Stimulated activated CD8-positive, alpha-beta memory T cell treated with anti-CD3 and anti-CD28 coated beads, Interleukin-7, amount 100 ng/mL, for 1 hour (primary cell): ENCODE data around the gene PRKAR2B.

Source experiments
- DNase-seq, 2 donors: peaks; one replicate each; pipeline ENCODE4 v3.0.0-alpha.2; 2020; ENCODE audit warnings: low read depth in 2 of 2

Gene PRKAR2B

DNA sequence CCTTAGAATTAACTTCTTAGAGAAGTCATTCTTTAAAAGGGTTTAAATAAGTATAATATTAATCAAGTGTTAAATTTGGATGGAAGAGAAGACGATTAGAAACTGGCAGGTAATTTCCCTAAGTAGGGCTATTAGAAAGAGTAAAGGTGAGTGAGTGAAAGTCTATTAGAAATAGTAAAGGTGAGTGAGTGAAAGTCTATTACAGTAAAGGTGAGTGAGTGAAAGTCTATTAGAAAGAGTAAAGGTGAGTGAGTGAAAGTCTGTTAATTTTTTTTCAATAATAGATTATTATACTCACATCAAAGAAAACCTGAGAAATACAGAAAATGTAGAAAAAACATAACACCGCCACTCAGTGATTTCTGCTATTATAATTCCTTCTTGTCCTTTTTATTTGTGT lies 113.5 kb downstream of the PRKAR2B start:
- DNase-seq: no peak

DNA sequence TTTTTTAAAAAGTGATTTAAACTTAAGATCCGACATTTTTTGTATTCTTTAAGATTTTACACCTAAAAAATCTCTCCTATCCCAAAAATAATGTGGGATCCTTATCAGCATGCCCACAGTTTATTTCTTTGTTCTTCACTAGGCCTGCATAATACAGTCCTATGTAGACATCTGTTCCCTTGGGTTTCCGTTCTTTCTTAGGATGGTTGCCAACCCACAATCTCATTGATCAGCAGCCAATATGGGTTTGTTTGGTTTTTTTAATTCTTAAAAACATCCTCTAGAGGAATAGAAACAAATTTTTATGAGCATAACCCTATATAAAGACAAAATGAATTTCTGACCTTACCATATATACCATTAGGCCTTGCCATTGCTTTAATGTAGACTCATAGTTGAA lies 115.9 kb downstream of the PRKAR2B start:
- no peak for DNase-seq

DNA sequence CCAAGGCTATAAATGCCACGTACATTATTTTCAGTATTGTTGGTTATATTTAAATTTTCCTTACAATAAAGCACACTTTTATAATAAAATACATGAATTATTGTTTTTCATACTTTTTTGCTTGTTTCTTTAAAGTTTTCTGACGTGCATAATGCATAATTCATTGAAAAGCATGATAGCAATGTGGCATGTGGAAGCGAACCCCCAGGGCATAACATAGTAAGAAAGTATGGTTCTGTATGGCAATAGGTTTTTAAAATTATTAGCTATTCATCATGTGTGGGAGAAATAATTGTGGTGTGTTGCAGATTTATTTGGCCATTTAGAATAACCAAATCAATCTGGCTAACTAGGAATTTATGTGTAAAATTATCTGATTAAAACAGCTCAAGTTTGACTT lies 116.9 kb downstream of the PRKAR2B start:
- no peak for DNase-seq

DNA sequence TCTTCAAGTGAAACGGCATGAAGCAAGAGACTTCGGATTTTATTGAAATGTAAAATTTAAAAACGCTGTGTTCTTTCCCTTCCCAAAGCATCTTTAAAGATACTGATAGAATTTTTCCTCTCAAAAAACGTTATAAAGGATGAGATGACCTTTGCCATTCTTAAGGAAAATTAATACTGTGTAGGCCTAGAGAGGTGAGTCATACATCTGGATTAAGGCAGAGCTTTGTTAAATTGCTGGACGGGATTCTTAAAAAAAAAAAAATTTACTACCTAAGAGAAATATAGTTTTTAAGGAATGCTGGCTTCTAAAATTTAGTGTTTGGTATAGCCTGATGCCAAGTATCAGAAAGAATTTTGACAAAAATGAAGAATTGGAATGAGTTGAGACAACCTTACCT lies 118.0 kb downstream of the PRKAR2B start:
- no peak for DNase-seq

DNA sequence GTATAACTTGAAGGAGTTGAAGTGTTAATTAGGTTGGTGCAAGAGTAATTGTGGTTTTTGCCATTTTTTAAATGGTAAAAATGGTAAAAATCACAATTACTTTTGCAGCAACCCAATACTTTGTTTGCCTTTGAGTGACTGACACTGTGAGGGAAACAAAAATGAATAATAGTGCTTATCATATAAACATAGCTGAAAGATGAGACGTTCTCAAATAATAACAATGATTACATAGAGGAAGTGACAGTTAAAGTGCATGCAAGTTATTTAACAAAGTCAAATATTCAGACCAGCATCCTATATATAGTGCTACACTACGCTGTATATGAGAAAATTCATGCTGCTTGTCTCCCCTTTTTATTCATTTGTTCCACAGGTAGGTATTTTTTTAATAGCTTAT lies 119.6 kb downstream of the PRKAR2B start:
- DNase-seq: no peak

DNA sequence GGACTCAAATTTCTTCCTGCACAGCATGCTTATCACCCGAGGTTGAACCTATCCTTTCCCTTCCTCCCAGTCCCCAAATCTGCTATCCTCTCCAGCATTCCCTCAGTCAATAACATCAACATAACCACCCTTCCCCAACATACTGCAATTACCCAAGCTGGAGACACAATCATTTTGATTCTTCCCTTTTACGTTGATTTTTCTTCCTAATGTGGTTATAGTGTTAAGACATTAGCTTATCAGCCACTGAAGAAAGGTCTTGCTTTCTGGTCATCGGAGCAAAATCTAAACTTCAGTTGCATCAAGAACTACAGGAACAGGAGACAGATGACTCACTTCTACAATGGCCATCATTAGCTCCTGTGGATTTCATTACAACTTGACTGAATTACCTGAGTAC lies 120.8 kb downstream of the PRKAR2B start:
- DNase-seq: no peak

DNA sequence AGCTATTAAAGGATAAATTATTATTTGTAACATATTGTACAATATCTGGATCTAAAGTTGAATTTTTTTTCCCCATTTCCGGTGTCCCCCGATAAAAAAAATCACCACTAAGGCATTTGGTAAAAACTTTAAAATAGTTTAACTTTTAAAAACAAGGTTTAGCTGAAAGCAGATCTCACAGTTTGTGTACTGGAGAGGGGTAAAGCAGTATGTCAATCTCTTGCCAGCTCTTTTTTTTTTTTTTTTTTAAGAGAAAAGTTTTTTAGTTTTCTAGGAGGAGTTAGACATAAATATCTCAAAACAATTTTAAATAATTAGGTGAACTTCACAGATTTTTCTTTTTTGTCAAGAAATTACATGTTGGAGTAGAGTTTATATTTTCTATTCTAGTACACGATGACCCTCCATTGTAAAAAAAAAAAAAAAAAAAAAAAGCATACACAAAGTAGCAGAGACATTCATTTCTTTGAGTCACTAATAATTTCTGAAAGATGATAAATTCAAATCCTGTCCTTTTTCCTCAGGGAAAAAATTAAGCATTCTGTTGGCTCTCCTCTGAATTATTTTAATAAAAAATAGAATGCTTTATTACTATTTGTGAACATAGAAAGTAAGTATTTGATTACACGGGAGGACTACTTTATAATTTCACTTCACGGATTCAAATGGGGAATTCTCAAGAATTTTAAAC lies 122.4 kb downstream of the PRKAR2B start:
- DNase-seq: no peak

DNA sequence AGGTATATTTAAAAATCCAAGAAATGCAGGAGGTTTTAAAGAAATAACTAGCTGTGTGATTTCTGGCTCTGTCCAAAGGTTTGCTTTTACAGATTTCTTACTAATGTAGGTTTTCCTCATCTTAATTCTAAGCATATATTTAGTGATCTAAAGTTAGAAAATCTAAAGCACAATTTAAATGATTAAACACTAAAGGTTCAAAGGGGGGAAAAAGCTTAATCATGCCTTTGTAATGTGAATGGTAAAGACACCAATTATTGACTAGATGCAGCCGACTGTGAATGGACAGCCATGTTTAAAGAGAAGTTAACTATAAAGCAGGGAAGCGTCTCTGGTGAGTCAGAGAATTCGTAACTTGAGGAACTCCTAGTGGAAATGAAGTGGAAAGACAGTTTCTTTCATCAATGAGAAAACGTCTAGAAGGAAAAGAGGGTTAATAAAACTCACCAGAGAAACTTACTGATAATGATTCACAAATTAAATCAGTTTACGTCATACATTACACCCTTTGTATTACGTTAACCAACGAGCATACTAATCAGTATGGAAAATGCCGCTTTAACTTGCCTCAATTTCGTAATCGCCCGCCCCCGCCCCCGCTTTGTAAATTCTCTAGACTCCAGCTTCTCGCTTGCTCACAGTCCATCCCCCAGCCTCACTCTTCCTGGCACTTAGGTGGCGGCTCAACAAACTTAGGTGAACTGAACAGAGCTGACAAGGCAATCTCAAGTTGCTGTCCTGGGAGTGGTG lies 123.2 kb downstream of the PRKAR2B start:
- no peak for DNase-seq

DNA sequence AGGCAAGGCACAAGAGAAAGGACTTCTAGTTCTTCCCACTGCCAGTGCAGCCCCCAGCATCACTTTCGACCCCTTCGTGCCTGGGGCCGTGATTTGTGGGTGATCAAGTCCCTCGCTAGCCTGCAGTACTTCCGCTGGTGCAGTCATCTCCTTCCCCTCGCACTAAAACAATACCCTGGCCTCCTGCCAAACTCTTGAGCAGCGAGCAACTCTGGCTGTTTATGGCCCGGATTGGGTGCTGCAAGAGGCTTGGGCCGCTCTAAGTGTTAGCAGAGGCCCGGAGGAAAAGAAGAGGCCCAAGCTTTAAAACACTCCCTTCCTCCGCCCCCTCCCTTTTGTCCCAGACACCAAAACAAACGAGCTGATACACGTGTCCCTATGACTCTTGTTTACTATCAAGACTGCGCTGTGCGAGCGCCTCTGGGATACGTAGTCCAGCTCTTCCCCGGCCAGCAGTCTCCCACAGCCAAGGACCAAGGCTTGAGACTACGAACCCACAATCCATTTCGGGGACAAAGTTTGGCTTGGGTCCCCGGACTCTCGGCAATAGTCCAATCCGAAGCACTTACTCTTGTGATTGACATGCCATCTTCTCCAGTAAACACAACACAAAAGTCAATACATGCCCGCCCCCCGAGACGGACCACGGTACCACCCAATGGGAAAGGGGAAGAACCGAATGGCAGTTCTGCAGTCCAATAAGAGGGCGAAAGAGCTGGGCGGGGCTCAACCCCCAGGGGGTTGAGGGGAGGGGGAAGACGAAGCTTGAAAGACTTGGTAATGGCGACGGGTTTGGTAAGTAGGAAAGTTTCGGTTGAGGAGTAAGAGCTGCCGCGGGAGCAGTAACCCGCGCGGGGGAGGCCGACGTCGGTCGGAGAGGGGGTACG lies 124.0 kb downstream of the PRKAR2B start, which contains the start of gene HBP1:
TSS of gene HBP1 (plus strand) at position 771 of the 887 bp plus-strand sequence. CDS start 10,891 bp downstream, outside the sequence.
- DNase-seq: peak; percentile 96

DNA sequence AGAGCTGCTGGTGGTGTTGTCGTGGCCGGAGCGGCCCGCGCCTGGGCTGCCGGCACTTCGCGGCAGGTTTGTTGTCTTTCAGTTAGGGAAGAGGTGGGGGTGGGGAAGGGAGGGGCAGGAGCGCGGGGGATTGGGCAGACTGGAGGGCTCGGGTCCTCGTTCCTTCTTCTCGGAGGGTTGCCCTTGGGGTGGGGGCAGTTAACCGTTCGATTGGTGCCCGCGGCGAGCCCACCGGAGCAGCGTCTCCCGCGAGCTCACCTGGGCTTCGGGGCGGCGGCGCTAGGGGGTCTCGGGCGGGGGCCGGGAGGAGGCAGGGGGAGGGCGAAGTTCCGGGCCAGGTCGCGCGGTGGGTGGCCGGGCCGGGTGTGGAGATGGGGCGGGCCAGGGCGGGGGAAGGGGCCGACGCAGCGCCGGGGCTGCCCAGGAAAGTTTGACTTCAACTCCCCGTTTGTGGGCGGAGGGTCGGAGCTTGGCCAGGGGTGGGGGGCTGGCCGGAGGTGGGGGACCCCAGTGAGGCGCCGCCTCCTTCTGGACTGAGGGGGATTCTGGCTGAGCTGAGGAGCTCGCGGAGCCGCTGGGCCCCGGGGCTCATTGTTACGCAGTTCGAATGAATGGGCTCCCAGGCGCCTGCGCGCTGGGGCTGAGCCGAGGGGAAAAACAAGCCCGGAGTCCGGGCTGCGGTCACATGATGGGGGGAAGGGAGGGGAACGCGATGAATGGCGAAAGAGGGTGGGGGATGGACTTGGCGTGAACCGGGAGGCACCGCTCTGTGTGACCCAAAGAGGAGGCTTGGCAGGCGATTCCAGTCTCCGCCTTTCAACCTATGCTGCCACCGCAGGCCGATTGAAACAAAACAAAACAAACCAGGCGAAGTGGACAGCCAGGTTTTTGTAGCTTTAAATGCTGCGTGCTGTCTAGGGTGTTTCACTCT lies 124.9 kb downstream of the PRKAR2B start:
- DNase-seq: peak; percentile 61 to 67

DNA sequence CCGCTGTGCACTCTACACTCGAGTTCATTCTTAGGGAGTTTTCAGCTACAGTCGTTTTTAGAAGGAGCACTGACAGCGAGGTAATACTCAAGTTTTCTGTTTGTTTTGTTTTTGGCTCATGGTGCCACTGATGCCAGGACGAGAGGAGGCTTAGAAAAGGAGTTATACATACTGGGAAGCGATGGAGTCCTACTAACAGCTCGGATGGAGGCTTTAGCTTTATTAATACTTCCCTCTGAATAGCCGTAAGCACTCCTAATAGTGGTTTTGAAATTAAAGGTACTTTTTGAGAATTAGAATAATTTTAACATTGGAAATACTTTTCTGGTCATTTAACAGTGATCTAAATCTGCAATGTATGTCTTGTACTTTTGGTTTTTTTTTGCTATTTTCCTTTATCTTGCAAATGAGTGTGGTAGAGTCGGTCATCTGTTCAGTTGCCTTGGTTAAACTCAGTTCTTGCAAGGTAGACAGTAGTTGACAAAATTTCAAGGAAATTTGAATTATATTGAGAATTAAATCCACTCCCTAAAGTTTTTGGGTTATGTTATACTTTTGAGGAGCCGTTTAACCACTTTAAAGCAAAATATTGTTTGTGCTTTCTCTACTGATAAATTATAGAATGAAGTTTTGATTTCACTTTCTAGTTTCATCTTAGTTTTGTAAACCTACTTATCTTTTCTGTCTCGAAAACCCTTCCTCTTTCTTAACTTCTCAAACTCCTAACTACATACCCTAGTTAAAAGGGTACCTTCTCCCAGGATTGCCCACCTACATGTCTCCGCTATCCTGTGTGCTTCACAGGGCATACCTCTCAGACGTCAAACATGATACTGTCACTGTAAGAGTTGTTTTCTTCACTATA lies 125.8 kb downstream of the PRKAR2B start:
- DNase-seq: no peak

DNA sequence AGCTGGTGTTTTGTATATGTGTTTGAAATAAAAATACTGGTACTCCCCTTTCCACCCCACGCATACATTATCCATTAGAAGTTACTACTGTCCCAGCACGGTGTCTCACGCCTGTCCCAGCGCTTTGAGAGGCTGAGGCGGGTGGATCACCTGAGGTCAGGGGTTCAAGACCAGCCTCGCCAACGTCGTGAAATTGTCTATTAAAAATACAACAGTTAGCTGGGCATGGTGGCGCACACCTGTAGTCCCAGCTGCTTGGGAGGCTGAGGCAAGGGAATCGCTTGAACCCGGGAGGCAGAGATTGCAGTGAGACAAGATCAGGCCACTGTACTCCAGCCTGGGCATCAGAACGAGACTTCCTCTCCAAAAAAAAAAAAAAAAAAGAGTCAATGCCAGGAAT lies 127.0 kb downstream of the PRKAR2B start:
- no peak for DNase-seq

DNA sequence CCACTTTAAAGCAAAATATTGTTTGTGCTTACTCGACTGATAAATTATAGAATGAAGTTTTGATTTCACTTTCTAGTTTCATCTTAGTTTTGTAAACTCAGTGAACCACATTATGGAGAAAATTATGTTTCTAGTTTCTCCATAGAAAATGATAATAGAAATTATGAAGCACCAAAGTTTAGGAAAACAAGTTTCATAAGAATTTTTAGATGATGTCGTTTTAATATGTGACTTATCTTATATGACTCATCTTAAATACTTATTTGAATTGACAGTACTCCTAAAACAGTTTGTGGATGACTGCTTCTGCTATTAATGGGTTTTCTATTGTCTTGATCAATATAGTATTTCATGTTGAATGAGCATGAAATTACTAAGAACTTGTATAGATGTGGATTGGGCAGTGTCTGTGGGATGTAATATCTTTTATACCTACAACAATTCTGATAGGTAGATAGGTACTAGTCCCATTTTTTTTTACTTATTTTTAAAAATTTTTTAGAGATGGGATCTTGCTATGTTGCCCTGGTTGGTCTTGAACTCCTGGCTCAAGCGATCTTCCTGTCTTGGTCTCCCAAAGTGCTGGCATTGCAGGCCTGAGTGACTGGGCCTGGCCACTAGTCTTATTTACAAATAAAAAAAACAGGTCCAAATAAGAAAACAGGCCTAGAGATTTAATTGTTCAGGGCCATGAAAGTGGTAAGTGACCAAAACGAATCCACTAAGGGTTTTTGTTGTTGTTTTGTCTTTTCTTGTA lies 127.9 kb downstream of the PRKAR2B start:
- DNase-seq: no peak

DNA sequence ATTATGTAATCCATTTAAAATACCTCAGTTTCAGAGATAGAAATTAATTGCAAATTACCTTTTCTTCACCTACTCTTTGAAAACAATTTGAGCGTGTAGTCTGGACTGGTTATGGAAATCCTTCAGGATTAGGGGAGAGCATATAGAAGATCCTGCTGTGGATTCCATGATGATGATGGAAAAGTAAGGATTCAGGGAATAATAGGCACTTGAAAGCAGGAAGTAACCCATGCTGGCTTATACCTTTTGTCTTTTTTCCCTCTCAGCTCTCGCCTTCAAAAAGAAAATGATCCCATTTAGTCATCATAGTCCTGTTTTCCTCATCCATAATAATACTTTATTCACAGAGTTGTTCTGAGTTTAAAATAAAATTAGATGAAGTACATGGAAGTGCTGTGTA lies 128.7 kb downstream of the PRKAR2B start:
- DNase-seq: no peak

DNA sequence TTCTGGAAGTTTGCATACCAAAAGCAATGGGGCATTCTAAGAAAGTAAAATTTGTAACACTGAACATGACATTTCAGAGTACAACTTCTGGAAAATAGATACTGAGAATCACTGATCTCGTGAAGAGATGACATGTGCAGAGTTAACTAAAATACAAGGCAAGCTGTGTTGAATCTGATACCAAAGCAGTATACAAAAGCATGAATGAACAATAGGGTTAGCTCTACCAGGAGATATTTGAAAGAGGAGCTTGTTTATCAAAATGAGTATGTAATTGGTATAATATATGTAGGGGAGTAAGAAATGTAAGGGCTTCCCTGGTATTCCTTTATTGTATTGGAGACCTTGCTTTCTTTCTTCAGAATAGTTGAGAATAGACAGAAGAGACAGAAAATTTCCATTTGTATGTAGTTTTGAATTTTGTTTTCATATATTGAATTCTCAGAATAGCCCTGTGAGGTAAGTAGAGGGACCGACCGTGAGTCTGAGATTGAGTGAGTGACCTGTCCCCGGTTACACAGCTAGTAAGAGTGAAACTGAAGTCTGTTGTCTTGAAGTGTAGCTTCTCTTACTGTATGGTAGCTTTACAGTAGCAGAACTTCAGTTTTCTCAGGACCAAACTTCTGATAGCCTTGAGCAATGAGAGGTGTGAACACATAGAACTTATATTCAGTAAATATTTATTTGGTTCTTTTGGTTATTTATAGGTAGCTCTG lies 129.3 kb downstream of the PRKAR2B start:
- no peak for DNase-seq

DNA sequence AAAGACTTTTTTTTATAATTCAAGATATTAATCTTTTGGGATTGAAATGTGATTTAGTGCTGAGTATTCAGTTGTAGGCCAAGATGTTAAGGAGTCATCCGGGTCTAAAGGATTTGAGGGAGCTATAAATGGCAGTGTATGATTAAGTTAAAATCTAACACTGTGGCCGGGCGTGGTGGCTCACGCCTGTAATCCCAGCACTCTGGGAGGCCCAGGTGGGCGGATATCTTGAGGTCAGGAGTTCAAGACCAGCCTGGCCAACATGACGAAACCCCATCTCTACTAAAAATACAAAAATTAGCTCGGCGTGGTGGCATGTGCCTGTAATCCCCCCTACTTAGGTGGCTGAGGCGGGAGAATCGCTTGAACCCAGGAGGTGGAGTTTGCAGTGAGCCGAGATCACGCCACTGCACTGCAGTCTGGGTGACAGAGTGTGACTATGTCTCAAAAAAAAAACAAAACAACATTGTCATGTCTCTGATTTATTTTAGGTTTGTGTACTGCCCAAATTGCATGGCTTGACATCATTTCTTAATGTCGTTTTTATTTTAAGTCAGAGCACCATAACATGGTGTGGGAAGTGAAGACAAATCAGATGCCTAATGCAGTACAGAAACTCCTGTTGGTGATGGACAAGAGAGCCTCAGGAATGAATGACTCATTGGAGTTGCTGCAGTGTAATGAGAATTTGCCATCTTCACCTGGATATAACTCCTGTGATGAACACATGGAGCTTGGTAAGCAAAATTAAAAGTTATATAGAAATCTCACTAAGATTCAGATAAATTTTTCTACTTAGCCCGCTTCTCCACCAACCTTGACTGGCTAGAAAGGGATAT lies 135.0 kb downstream of the PRKAR2B start:
- no peak for DNase-seq

DNA sequence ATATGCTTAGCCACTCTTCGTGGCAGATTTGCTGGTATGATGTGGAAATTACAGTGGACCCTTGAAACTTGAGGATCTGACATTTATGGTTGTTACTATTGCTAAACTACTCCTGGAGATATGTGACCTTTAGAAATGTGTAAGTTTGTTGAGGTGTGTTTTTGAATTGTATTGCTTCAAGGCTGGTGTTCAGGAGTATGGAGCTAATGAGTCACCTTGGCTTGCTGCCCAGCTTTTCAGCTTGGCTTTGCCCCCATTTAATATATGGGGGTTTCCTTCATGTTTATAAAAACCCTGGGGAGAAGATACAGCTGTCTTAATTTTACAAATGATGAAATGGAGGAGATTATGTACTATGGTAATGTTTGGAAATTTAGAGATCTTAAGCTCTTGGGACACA lies 135.9 kb downstream of the PRKAR2B start:
- DNase-seq: peak; percentile 45 to 47

DNA sequence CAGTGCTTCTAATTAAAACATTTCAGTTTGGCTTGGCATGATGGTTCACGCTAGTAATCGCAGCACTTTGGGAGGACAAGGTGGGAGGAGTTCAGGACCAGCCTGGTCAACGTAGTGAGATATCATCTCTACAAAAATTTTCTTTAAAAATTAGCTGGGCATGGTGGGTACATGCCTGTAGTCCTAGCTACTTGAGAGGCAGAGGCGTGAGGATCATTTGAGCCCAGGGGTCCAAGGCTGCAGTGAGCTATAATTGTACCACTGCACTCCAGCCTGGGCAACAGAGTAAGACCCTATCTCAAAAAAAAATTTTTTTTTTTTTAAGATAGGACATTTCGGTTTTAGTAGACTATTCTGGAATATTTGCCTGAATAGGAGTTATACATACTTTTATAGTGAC lies 136.7 kb downstream of the PRKAR2B start:
- no peak for DNase-seq
